Effector CD8-positive, alpha-beta T cell (primary cell): Measurements from ENCODE around the gene ARL4C.

Experiments used
- DNase-seq: peaks from one replicate; lab custom pipeline; 2025; lab: John Stamatoyannopoulos, UW

The ARL4C gene

DNA sequence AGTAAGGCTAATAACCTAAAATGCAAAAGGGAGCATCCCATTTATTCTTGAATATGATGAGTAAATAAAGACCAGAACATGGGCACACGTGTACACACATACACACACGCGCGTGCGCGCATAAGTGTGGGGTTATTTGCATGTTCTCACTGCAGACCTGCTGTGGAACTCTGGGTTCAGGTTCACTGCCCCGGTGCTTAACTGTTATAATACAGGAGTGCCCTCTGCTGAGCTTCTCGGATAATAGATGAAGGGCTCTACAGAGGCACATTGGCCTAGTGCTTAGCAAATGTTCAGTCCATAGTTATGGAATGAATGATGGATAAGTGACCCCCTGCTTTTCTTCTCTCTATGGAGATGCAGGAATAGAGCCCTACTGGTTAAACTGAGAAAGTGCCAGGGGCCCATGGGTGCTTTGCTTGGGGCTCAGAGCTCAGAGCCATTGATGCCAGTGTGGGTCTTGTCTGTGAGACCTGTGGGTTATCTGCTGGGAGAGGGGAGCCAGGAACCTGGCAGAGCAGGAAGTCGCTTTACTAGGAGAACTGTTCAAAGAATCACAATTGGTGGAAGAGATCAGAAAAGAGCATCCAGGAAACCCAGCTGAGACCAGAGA is 3.6 kb upstream of the ARL4C start:
- DNase-seq = peak; percentile 49

GRCh38 chr2:234497594-234498235 is 834 bp upstream of the ARL4C start:
- no peak for DNase-seq

DNA sequence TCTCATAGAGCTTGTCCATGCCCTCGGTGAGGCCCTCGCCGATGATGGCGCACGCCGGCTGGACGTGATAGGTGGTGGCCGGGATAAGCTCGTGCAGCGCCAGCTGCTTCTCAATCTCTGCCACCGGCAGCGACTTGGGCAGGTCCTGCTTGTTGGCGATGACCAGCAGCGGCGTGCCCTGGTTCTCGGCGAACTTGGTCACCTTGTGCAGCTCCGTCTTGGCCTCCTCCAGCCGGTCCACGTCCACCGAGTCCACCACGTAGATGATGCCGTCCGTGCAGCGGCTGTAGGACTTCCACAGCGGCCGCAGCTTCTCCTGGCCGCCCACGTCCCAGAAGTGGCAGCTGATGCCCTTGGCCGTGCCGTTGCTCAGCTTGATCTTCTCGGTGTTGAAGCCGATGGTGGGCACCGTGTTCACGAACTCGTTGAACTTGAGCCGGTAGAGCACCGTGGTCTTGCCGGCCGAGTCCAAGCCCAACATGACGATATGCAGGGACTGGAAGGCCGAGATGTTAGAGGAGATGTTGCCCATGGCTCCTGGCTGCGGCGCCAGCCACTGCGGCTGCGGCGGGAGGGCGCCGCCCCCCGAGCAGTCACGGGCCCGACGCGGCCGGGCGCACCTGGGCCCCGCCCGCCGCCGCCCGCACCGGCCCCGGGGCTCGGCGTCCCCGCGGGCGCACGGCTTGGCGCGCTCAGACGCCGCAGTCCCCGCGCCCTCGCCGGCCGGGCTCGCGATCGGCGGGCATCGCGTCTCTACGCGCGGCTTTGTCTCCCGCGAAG is 636 bp downstream of the ARL4C start:
- DNase-seq = no peak

DNA sequence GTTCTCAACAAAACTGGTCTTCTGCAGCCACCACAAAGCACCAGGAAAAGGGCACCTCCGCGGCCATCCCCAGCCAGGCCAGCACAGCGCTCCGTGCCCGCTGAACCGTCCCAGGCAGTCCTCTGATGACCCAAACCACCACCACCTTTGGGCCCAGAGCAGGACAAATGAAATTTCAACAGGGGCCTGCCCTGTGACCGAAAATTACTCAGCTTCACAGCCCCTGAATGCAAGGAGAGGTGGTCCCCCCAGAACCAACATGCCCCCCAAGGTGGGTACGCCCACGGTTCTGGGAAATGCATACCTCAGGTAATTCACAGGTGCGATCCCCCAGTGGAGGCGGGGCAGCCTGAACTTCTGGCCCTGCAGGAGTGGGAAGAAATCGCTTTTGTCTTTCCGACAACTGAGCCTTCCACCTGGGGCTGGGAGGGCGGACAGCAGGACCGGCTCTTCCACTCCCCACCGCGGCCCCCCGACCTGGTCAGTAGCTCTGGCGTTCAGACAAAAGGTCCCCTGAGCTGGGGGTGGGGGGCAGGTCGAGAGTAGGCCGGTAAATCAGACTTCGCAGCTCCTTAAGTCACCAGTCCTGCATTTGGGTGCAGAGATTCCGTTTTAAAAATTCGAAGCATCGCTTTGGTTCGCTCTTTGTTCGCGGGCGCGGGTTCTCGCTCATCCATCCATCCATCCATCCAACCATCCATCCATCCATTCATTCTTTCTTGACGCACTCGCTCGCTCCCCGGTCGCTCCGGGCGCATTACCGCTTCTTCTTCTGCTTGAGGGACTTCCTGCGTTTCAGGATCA is 1.4 kb downstream of the ARL4C start:
- DNase-seq = no peak

- no peak for DNase-seq
Observed at GRCh38 chr2:234494361-234495250, 2.3 kb downstream of the ARL4C start.

- no peak for DNase-seq
Observed at GRCh38 chr2:234493796-234494195, 3.1 kb downstream of the ARL4C start.

DNA sequence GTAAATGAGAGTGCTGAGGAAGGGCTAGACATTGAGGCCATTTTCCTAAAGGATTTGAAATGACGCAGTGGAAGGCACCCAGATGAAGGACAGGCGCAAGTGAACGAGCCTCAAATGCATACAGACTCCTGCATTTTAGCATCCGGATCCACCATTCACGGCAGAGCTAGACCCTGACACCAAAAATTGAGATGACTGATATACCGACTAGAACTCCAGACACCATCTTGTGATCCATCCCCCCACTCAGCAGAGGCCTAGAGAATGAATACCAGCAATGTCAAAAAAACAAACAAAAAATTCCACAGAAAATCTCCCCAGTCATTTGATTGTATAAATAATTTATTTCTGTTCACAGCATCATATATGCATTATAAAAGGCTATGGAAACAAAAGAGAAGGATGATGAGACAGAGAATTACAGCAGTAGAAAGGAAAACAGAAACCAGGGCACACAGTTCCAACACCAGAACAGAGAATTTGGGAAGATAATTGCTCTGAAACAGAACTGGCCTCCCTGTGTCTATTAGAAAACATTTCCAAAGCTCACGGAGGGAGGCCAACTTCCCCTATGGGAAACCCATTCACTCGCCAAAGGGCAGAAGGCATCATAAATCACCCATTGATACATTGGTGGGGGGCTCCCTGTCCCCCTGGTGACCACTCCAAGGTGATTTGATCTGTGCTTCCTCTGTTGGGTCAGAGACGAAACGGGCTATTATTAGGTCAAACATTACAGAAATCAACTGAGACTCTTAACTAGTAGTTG is 4.0 kb downstream of the ARL4C start:
- no peak for DNase-seq

DNA sequence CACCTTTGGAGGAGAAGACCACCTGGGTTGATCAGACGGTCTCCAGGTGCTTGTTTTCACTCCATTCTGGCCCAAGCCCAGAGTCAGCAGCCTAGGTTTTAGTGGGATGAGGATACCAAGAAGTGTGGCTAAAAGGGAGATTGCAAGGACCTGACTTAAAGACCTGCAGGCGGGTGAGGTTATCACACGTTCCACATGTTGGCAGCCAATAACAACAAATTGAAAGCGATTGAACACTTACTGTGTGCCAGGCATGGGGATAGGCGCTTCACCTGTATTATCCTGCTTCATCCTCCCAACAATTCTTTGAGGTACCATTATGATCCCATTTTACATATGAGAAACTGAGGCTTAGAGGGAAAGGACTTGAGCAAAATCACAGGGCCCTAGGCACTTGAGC is 5.0 kb downstream of the ARL4C start:
- DNase-seq = no peak

DNA sequence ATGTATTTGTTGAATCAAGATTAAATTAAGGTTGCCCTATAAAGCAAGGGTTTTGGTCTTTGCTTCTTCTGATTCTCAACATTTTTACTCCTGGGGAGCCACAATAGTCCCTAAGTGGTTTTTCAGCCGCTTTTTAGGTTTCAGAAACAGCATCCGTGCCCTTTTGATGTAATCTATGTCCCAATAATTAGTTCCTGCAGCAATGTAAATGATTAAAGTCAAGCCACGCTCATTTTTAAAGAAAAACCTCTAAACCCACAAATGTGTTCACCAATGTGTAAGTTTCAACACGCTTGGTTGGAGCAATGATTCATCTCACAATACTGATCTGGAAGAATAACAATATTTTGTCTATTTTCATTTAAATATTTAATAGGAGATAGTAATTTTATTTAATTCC is 5.6 kb downstream of the ARL4C start:
- no peak for DNase-seq

- DNase-seq = no peak
Observed at GRCh38 chr2:234490271-234491091, 6.4 kb downstream of the ARL4C start.

DNA sequence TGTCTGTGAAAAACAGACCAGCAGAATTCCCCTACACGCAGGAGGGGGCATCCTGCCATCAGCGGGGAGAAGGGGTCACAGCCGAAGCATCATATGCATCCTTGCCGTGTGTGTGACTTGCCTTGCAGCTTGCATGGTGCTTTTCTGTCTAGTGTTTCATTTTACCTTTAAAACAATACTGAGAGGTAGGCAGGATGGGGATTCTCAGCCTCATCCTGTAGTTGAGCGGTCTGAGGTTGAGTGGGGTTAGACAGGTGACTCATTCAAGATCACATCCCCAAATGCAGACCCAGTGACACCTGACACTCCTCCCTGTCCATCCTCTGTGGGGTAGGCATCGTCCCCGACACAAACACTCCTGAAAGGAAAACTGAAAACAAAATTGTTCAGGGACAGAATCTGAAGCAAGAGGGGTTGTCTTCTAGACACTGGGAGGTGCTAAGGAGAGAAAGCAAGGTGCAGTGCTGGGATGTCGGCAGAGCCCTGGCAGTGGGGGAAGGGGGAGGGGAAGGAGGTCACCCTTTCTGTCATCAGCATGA is 7.9 kb downstream of the ARL4C start:
- peak; percentile 50 for DNase-seq

DNA sequence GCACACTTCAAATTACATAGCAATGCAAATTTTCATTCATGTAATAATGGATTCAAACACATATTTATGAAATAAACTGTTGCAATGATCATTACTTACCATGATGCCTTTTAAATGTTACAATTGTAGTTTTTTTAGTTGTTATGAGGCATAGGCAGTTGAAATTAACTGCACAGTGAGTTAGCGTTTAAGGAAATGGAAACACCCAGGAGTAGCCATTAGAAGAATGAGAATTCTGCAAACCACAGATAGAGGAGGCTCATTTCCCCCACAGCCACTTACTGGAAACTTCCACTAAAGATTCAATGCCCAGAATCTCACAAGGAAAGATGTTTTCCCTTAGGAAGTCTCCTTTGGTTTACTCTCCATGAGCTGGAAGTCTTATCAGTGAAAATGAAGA is 8.4 kb downstream of the ARL4C start:
- no peak for DNase-seq

- no peak for DNase-seq
Observed at GRCh38 chr2:234487356-234487755, 9.5 kb downstream of the ARL4C start.

- DNase-seq = peak; percentile 61
Observed at GRCh38 chr2:234483568-234484251, 13.2 kb downstream of the ARL4C start.

GRCh38 chr2:234481301-234481700 is 15.6 kb downstream of the ARL4C start:
- DNase-seq = no peak

- no peak for DNase-seq
Observed at GRCh38 chr2:234480337-234480736, 16.5 kb downstream of the ARL4C start.

DNA sequence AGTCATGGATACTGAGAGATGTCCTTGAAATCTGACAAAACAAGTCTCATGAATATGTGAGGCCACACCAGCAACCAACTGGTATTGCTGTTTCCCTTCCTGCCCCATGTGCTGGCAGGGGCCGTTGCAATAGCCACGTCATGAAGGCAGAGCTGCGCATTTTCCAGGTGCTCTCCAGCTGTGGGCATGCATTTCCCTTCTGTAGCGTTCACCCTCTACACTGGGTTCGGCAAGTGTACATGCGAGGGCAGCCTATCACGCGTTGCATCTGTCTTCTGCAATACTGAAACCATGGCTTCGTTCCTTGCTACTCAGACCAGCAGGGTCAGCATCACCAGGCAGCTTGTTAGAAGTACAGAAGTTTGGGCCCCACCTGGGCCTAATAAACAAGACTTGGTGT is 17.4 kb downstream of the ARL4C start:
- no peak for DNase-seq

GRCh38 chr2:234478121-234478858 is 18.6 kb downstream of the ARL4C start:
- no peak for DNase-seq
